Stimulated activated CD8-positive, alpha-beta memory T cell treated with anti-CD3 and anti-CD28 coated beads, Interleukin-4, amount 100 ng/mL, for 24 hours (primary cell): ENCODE data around the gene PRTN3.

Source experiments
- DNase-seq: peaks from one replicate; pipeline ENCODE4 v3.0.0-alpha.2; 2020; ENCODE audit warnings: low read depth

The PRTN3 gene

DNA sequence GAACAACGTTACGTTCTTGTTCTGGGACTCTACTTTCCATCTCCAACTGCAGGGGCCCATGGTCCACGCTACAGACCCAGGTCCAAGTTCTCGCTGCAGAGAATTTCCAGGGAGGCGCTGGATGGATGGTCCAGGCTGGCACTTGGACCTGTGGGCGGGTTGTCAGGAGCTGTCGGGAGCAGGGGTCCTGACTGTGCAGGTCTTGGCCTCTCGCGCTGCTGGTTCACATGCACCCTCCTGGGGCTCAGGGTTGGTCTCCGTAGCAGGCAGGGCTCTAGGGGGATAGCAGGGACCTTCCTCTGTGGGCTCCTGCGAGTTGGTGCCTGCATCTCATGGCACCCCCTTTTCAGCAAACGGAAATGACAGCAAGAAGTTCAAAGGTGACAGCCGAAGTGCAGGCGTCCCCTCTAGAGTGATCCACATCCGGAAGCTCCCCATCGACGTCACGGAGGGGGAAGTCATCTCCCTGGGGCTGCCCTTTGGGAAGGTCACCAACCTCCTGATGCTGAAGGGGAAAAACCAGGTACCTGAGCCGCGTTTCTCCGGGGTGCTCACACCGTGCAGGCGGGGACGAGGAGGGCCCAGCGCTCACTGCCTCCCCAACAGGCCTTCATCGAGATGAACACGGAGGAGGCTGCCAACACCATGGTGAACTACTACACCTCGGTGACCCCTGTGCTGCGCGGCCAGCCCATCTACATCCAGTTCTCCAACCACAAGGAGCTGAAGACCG, 36.9 kb upstream of the PRTN3 start:
- no peak for DNase-seq

- no peak for DNase-seq
Observed at GRCh38 chr19:804419-805165, 36.2 kb upstream of the PRTN3 start.

- DNase-seq: no peak
Observed at GRCh38 chr19:805166-805551, 35.6 kb upstream of the PRTN3 start.

GRCh38 chr19:805600-806550, 34.9 kb upstream of the PRTN3 start:
- DNase-seq: no peak

DNA sequence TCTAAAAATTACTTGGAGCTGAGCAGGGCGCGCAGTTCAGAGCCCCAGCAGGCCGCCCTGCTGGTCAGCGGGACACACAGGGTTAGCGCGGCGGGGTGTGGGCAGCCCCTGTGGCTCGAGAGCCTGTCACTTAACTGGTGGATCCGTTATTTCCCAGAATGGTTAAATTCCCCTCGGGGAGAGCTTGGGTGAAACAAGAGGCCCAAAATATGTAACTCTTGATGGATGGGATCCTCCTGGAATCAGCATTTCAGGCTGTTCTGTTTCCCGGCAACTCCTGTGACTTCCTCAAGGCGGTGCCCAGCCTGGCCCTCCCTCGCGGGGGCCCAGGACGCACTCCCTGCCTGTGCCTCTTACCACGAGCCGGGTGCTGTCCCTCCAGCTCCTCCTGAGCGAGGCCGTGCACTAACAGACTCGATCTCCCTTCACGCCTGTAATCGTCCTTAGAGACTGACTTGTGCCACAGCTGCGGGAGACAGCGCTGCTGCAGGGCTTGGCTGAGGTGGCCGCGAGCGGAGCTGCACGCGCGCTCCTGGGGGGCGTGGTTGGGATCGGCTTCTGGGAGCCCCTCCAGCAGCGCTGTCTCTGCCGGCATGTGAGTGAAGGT, 33.9 kb upstream of the PRTN3 start:
- DNase-seq: no peak

GRCh38 chr19:807627-808422, 33.0 kb upstream of the PRTN3 start:
- no peak for DNase-seq

DNA sequence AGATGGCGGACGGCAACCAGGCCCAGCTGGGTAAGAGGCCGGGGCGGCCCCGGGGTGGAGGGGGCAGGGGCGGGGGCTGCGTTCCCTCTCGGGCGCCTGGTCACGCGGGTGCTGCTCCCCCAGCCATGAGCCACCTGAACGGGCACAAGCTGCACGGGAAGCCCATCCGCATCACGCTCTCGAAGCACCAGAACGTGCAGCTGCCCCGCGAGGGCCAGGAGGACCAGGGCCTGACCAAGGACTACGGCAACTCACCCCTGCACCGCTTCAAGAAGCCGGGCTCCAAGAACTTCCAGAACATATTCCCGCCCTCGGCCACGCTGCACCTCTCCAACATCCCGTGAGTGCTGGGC, 32.4 kb upstream of the PRTN3 start:
- DNase-seq: no peak

GRCh38 chr19:810077-810855, 30.5 kb upstream of the PRTN3 start:
- DNase-seq: no peak

- no peak for DNase-seq
Observed at GRCh38 chr19:810883-811489, 29.8 kb upstream of the PRTN3 start.

GRCh38 chr19:811506-812048, 29.2 kb upstream of the PRTN3 start:
- DNase-seq: no peak

DNA sequence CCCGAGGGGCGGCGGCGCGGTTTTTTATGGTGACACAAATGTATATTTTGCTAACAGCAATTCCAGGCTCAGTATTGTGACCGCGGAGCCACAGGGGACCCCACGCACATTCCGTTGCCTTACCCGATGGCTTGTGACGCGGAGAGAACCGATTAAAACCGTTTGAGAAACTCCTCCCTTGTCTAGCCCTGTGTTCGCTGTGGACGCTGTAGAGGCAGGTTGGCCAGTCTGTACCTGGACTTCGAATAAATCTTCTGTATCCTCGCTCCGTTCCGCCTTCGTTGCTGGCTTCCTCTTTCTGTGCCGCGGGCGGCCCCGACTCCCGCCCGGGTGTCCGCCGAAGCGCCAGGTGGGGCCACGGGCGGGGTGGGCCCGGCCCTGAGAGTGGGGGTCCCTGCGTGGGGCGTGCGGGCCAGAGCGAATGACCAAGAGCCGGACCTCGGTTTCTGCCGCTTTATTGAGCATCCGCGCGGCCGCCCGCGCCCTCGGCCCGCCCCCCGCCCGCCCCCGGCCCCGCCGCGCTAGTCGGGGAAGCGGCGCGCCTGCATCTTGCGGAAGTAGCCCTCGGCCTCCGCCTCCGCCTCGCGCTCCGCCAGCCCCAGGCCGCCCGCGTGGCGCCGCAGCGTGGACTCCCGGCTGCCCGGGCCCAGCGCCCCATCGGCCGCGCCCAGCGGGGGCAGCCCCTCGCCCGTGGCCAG, 28.6 kb upstream of the PRTN3 start:
- no peak for DNase-seq

DNA sequence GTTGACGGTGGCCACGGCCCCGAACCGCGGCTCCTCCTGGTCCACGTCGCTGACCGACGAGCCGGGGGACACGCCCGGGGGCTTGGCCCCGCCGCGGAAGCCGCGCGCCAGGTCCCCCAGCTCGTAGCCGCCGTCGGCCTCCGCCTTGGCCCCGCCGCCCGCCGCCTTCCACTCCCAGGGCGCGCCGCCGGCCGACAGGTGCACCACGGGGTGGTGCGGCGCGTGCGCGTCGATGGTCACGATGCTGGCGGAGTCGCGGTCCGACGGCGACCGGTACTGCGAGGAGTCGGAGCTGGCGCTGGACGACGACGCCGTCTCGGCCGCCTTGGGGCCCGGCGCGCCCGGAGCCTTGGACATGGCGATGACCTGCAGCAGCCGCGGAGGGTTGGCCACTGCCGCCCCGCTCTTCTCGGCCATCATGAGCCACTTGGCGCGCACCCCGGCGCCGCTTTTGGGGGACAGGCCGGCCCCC, 28.0 kb upstream of the PRTN3 start:
- DNase-seq: no peak

- DNase-seq: no peak
Observed at GRCh38 chr19:813219-814151, 27.3 kb upstream of the PRTN3 start.

DNA sequence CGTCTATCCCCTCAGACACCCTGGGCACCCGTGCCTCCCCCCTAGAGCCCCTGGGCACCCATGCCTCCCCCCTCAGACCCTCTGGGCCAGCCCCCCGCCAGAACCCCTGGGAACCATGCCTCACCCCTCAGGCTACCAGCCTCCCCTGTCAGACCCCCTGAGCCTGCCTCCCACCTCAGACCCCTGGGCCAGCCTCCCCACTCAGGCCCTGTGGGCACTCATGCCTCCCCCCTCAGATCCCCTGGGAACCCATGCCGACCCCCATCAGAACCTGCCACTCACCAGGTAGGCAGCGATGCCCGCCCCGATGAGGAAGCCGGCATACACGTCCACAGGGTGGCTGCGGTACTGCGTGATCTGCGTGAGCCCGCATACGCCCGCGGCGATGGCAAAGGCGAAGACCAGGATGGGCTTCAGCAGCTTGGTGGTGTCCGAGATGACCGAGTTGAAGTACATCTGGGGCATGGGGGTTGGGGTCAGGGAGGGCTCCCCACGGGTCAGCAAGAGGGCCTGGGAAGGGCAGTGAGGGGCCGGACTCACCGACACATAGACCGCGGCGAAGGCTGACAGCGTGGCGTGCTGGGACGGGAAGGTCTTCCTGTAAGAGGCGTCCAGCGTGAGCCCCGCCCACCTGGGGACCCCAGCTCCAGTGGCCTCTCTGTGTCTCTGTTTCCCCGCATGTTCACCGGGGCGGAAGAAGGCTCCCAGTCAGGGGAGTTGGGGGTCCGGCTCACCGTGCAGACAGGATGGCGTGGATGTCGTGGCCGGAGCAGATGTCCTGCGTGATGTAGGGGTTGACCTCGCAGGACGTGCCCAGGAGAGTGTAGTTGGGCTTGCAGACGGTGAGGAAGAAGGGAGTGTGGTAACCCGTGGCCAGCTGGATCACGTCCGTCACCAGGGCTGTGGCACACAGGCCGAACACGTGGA, 26.4 kb upstream of the PRTN3 start:
- DNase-seq: no peak

GRCh38 chr19:815079-815774, 25.6 kb upstream of the PRTN3 start:
- no peak for DNase-seq

DNA sequence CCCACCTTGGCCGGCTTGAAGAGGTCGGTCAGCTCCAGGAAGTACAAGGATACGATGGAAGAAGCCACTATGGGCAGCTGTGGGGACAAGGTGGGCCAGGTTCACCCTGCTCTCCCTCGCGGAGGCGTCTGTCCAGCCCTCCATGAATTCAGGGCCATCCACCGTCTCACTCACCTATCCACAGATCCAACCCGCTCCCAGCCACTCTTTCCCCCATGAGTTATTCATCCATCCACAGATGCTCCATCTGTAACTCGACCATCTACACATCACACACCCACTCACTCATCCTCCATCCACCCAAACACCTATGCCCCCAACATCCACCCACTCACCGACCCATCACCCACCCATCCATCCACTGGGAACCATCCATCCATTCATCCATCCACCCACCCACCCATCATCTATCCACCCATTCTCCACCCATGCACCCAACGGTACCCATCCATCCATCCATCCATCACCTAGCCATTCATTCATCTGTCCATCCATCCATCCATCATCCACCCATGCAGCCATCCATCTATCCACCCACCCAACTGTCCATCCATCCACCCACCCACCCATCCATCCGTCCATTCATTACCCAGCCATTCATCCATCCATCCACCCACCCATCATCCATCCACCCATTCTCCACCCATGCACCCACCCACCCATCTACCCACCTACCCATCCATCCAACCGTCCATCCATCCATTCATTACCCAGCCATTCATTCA, 24.9 kb upstream of the PRTN3 start:
- no peak for DNase-seq
